ENCODE measurements around the gene CLPSL2.
A peak's percentile ranks its signal among the peaks of the same experiment; 100 is the strongest.

The CLPSL2 gene

DNA sequence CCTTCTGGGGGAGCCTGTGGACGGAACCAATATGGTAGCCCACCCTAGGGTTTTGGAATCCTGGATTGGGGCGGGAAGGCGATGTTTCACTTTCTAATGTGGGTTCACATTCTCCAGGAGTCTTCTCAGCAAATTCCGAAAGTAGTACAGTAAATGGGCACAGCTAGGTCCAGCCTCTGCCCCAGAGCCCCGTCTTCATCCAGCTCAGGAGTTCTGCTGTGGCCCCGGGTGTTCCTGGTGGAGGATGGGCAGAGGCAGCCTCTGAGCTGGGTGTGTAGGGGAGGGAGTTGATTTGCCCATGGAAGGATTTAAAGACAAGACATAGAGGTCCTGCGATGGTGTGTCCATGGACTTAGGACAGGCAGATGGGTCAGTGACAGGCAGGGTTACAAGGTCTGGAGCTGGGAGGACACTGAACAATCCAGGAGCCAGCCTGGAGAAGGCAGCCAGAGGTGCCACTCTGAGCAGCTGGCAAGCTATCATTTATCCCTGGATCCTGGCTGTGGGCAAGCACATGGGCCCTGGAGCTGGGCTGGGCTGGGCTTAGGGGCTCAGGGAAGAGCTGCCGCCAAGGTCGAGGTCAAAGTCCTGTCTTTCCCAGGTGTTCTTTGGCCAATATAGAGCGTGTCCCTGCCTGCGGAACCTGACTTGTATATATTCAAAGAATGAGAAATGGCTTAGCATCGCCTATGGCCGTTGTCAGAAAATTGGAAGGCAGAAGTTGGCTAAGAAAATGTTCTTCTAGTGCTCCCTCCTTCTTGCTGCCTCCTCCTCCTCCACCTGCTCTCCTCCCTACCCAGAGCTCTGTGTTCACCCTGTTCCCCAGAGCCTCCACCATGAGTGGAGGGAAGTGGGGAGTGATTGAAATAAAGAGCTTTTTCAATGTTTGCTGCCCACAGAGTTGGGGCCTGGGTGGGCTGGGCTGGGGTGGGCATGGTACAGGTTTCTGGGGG lies 11.1 kb downstream of the CLPSL2 start:
- no peak for DNase-seq (ENCODE audit: low spot score)

DNA sequence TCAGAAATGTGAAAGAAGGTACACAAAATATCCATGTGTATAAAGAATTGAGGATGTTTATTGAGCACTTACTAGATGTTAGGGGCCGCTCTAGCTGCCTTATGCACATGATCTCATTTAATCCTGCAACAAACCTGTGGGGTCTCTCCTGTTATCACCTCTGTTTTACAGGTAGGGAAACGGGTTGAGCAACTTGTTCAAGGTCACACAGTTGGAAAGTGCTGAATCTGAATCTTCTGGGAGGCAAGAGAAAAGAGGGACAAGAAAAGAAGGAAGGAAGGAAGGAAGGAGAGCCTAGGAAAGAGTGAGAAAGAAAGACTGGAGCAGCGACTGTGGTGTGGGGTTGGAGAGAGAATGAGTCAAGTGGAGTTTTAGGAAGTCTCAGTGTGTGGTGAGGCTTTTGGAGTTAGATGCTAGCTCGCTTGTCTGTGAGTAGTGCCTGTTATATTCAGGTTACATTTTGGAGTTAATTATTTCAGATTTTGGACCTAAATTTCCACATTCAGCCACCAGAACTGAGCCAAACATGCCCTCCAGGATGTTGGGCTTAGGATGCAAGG lies 12.1 kb downstream of the CLPSL2 start:
- DNase-seq (ENCODE audit: low spot score), result no peak

DNA sequence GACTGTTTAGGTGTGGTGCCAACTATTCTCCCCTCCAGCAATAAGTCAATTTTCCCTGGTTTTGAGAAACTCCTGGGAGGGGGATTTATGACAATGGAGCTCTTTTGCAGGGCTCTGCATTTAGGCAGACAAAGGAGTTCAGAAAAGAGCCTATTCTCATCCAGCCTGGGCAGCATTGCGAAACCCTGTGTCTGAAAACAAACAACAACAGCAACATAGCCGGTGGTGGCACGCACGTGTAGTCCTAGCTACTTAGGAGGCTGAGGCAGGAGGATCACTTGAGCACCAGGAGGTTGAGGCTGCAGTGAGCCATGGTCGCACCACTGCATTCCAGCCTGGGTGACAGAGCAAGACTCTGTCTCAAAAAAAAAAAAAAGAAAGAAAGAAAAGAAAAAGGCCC lies 14.3 kb downstream of the CLPSL2 start:
- DNase-seq (ENCODE audit: low spot score), result no peak

DNA sequence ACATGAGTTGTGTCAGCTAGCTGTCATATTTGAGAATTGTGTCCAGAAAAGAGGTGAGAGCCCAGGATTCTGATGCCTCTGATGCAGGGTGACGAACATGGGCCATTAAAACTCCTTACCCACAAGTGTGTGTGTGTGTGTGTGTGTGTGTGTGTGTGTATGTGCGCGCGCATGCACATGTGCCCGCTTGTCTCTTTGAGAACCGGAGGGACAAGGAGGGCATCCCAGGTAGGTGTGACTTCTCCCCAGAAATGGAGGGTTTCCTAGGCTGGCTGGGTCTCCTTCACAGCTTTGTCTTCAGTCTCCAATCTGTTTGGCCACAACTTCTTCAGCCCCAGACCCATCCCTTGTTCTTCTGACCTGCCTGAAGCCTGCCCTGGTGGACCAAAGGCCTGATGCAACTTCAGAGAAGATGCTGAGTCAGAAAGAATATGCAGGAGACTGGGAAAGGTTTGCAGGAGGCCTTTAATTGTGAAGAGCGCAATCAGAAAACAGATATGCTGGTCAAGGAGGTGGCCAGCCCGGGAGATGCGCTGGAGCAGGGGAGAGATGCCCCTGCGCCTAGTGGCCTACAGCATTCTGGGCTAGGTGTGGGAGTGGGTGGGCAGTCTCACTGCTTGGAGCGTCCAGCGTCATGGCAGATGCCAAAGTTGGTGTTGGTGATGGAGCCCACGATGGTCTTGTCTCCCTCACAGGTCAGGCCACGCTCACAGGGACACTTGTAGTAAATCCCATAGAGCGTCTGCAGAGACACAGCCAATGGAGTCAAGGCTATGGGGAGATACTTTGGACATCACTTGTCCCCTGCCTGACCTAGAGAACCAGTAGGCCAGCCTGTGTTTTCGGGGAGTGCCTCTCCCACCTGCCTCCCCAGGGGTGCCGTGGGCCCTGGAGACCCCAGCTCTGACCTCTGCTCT lies 18.4 kb downstream of the CLPSL2 start:
- DNase-seq (ENCODE audit: low spot score), result no peak

DNA sequence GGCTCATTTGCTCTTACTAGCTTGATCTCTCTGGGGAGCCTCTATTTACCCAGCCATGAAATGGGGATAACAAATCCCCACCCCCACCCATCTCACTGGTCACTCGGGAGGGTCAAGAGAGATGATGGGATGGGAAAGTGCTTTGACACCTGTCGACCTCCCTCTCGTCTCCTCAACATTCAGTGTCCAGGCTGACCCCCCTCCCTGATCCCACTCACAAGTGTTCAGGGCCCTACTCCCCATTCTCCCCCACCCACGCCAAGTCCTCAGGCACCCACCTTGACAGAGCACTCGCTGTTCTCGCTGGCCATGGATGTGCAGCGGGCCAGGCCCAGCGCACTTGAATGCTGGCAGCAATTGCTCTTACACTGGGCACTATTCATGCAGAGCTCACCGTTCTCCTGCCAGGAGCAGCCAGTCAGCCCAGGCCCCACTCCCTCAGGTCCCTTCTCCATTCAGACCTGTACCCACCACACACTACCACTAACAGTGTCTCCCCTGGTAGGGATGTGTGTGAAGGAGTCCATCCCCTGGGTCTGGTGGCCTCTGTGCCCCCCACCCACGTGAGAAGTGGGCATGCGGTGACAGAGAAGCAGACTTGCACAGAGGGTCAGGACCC lies 19.2 kb downstream of the CLPSL2 start:
- DNase-seq (ENCODE audit: low spot score), result no peak

DNA sequence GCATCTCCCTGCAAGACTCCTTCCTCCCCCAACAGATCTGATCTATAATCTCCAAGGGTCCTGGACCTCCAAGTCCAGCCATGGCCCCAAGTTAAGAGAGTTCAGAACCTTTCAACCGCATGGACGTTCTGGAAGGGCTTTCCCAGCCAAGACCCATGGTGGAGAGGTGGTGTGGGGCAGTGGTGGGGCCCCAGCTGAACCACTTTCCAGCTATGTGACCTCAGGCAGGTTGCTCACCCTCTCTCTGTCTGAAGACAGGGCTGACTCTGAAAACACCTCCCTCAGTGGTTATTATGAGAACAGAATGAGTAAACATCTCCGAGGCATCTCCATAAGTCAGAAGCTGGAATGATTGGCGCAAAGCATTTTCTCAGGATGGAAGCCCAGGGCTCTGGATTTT lies 19.8 kb downstream of the CLPSL2 start:
- DNase-seq (ENCODE audit: low spot score), result no peak

DNA sequence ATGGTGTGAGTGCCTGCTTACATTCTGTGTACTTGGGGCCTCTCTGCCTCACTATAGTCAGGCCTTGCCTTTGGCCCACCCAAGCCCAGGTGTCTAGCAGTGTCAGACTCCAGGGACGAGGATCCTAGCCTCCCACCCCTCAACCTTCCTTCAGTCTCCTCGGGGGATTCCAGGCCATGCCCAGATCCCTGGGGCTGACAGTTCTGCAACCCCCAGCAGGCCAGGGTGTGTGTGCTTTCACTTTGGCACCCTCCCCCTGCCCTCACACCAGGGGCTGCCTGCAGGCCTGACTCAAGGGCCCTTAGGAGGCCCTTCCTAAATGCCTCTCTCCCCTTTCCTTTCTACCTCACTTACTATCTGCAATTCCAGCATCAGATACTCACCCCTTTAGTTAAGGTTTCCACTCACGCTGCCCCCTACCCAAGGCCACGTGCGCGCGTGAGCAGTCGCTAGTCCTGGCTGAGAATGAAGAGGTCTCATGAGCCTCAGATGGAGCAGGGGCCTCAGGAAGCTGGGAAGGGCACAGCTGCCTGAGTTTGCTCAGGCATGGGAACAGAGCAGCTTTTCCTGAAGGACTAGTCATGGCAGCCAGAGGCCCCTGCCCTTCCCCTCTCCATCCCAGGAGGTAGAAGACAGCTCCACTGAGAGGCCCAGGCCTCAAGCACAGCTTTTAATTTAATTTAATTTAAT lies 21.6 kb downstream of the CLPSL2 start:
- DNase-seq (ENCODE audit: low spot score), result no peak

DNA sequence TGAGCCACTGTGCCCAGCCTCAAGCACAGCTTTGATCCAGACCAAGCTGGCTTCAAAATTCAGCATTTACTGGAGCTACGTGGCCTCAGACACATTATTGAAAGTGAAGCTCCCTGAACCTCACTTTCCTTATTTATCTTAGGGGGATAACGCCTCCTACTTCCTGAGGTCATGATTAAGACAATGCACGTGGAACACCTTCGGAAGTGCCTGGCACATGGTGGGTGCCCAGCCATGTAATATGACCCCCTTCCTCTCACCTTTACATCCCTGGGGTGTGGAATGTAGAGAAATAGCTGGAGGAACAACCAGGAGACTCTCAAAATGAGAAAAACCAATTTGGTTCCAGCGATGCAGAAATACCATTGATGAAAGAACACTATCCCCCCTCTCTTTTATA lies 22.3 kb downstream of the CLPSL2 start:
- no peak for DNase-seq (ENCODE audit: low spot score)

DNA sequence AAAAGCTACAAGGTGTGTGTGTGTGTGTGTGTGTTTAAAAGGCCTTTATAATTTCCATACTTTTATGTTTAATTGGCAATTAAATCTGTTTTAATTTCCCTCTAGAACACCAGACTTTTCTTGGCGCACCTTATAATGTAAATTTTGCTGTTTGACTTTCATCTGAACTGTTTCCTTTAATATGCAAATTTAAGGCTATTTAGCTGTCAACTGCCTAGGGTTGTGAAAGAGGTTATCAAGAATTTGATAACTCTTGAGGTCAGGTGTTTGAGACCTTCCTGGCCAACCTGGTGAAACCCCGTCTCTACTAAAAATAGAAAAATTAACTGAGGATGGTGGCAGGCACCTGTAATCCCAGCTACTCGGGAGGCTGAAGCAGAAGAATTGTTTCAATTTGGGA lies 24.8 kb downstream of the CLPSL2 start:
- DNase-seq (ENCODE audit: low spot score), result no peak

DNA sequence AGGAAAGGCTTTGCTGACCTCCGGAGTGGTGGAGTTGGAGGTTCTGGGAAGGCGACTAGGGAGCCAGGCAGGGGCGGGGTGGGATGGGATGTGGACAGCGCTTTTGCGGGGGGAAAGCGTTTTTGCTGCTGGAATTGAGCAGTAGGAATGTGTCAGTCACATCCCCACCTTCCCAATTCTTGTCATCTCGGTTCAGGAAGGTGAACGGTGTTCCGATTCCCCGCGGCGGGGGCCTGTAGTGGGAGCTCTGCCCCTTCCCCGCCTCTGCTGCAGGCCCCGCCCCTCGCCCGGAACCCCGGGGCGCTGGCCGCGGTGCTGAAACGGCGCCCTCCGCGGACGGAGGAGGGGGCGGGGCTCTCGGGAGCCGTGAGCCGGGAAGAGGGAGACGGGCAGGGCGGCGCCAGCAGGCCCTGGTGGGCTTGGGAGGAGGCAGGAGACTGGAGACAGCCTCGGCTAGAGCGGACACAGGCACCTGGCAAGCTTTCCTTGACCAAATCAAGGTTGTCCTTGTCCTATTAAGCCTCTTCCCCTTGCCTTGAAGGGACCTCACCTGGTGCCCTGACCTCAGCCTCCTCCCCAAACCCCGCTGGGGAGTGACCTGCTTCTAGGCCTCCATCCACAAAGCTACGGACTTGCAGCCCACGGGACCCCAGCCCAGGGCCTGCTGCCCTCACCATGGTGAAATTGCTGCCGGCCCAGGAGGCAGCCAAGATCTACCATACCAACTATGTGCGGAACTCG lies 28.8 kb downstream of the CLPSL2 start, which contains the start of gene LHFPL5:
Gene LHFPL5, plus strand, starts transcription at position 357 of the 741 bp plus-strand sequence. Its CDS starts 319 bp downstream, at position 676.
- peak; percentile 89 for DNase-seq (ENCODE audit: low spot score)

DNA sequence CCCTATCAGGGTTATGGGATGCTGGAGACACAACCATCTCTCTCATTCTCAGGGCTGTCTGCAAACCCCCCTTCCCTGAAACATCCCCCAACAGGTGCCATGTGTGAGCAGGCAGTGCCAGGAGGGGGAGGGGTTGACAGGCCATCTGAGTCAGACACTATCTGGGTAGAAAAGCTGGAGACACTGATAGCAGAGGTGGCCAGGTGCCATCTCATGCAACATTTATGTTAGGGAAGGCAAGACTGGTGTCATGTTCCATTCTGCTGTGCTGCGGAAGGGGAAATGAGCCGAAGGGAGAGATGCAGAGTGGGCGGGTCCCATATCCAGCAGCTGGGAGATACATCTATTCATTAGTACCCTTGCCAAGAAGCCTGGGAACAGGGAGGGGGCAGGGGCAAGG lies 32.3 kb downstream of the CLPSL2 start:
- DNase-seq (ENCODE audit: low spot score), result no peak

DNA sequence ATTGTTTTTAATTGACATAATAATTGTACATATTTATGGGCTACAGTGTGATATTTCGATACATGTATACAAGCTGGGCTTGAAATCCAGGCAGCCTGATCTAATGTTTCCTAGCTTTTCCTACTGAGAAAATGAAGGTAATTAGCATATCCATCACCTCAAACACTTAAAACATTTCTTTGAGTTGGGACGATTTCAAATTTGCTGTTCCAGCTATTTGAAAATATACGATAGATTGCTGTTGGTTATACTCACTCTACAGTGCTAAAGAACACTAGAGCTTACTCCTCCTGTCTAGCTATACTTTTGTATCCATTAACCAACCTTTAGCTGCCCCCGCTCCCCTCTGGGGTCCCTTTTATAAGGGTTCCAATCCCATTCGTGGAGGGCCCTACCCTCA lies 33.4 kb downstream of the CLPSL2 start:
- DNase-seq (ENCODE audit: low spot score), result no peak

DNA sequence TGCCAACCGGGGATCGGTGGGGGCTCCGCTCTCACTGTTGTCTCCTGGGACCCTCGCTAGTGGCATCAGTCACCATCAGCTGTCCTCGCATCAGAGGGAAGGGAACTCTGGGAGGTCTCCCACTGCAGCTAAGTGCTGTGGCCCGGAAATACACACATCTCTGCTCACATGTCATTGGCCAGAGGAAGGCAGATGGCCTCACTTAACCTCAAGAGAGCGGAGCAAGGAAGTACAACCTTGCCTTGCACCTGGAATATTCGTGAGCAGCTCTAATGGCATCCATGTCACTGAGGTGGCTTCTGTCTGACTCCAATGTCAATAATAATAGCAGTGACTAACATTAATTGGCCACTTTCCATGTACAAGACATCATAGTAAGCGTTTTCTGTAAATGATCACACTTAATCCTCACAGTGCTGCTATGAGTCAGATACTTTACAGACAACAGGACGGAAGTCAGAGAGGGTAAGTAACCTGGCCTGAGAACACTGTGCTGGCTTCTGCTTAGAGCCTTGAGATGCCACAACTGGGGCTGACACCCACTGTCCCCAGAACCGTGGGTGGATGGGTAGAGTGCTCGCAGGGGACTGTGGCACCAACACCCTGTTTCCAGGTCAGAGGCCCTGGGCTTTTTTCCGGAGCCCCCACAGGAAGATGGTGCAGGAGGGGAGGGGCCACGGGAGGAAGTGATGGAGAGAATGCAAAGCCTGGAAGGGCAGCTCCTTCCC lies 34.7 kb downstream of the CLPSL2 start:
- DNase-seq (ENCODE audit: low spot score), result no peak

DNA sequence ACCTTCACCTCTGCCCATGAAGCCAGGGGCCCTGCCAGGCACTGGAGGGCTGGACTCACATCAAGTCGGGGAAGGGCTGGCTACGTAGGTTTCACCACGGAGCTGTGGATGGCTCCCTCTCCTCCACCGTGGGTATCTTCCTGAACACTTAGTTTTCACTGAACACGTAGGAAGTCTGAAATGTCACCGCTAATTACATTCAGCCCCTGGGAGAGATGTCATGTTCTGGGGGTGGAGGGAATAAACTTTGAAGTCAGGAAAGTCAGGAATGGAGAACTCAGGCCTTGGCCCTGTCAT lies 35.2 kb downstream of the CLPSL2 start:
- no peak for DNase-seq (ENCODE audit: low spot score)

DNA sequence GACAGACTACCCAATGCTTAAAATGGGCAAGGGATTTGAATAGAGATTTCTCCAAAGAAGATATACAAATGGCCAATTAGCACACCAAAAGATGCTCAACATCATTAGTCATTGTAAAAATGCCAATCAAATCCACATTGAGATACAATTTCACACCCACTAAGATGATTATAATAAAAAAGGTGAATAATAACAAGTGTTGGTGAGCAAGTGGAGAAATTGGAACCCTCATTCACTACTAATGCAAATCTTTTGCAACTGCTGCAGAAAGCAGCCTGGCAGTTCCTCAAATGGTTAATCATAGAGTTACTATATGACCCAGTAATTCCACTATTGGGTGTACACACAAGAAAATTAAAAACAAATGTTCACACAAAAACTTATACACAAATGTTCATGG lies 41.1 kb downstream of the CLPSL2 start:
- no peak for DNase-seq (ENCODE audit: low spot score)

DNA sequence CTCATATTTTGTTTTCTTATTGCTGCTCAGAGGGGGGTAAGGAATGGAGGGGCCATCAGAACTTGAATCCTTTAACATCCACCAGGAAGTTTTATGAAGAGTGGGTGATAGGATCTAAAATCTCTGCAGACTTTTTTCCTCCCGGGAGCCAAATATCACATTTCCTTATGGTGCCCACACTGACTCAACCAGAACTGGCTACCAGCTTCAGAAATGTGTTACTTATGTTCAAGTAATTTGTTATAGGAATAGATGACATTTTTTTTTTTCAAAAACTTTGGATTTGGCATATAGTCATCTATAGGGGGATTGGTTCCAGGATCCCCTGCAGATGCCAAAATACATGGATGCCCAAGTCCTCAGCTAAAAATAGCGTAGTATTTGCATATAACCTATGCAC lies 47.2 kb downstream of the CLPSL2 start:
- no peak for DNase-seq (ENCODE audit: low spot score)

DNA sequence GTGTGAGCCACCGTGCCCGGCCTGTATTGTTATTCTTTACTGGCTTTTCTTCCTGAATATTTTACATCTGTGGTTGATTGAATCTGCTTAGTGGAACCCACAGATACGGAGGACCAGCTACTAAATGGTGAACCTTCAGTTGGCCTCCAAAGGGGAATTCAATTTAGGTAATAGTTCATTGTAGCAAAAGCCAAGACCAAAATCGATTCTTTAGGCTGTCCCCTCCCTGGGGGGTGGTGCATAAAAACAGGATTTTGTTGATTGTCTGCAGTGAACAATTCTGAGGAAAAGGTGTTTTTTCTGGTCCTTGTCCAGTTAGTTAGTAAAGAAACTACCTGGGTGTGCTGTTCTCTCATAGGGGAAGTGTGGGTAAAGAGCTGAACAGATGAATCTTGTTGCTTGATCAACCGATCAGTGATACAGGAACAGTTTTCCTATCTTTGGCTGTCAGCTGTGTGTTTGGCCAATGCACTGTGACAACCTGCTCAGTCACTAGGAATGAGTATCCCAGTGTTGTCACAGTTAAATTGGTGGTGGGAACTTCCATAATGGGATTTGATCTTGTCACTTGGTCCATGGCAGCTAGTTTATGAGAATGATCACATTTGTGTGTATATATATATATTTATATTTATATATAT lies 48.3 kb downstream of the CLPSL2 start:
- DNase-seq (ENCODE audit: low spot score), result no peak

Measured in germinal center (tissue), 1 donor.